Fibroblast of pulmonary artery (primary cell): Measurements from ENCODE around the gene ZNF185.

Source experiments
- DNase-seq: peaks from one replicate; pipeline ENCODE4 v3.0.0-alpha.2; 2010; ENCODE audit warnings: low read depth
- H3K4me3 ChIP-seq: replicated peaks from 2 replicates; pipeline ENCODE4 v1.5.1; 2011; ENCODE audit warnings: low read depth, mild to moderate bottlenecking, control low read depth, low read length, moderate library complexity
- CTCF ChIP-seq: IDR thresholded peaks from 2 replicates; pipeline ENCODE4 v1.5.1; 2011; ENCODE audit warnings: mild to moderate bottlenecking, control low read depth, low read length, inconsistent platforms; ENCODE audit errors: missing control alignments

ZNF185 gene

GRCh38 chrX:152932598-152933175, 34.8 kb downstream of the ZNF185 start:
- no peak for TF ChIP-seq CTCF
- H3K4me3 ChIP-seq, result no peak overlapping the region
- no peak for DNase-seq

GRCh38 chrX:152936306-152936705, 38.4 kb downstream of the ZNF185 start:
- no peak for TF ChIP-seq CTCF
- H3K4me3 ChIP-seq, result no peak overlapping the region
- DNase-seq, result no peak

- TF ChIP-seq CTCF, result no peak
- no peak overlapping the region for H3K4me3 ChIP-seq
- no peak for DNase-seq
Measured at GRCh38 chrX:152937236-152937635, 39.4 kb downstream of the ZNF185 start.

- DNase-seq, result peak; percentile 92
- peak overlapping the region; percentile 74 for H3K4me3 ChIP-seq
- TF ChIP-seq CTCF, result peak; percentile 46
Measured at GRCh38 chrX:152941328-152942076, 43.6 kb downstream of the ZNF185 start.

GRCh38 chrX:152942077-152942442, 44.2 kb downstream of the ZNF185 start:
- DNase-seq, result peak; percentile 13
- H3K4me3 ChIP-seq, result peak overlapping the region; percentile 74
- TF ChIP-seq CTCF, result no peak

- H3K4me3 ChIP-seq, result no peak overlapping the region
- DNase-seq, result no peak
- TF ChIP-seq CTCF, result no peak
Measured at GRCh38 chrX:152943826-152944225, 46.0 kb downstream of the ZNF185 start.
